ENCODE results near the gene GATAD2A. TPM values are rescaled to one million over a fixed set of nuclear protein-coding genes. Genes with fewer than 3 reads are reported as not detected.

The GATAD2A gene
- total RNA-seq, 1 experiment from 2014 or later, result 38.4 TPM

DNA sequence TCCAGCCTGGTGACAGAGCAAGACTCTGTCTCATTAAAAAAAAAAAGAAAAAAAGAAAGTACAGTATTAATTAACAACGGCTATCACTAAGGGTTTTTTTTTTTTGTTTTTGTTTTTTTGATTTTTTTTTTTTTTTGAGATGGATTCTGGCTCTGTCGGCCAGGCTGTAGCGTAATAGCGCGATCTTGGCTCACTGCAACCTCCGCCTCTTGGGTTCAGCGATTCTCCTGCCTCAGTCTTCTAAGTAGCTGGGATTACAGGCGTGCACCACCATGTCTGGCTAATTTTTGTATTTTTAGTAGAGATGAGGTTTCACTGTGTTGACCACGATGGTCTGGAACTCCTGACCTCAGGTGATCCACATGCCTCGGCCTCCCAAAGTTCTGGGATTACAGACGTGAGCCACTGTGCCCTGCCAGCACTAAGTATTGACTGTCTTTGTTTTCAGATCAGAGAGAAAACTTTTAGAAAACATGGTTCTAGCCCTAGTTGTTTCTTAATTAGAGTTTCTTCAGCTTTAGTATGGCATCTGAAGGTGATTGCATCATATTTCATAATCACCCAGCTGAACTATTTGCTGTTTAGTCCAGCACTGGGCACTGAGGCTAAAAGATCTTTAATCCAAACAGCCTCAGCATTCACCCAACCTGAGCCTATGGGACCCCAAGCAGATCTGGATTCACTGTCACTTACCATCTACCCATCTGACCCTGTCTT, 2.7 kb upstream of the GATAD2A start:
- H3K9me3 ChIP-seq (ENCODE audit: low read length), result no peaks in the 10 kb centered on the region
- H3K4me2 ChIP-seq (ENCODE audit: low read depth, low read length, poor library complexity, severe bottlenecking), result no peak overlapping the region
- H3K9ac ChIP-seq (ENCODE audit: low read length), result no peak overlapping the region
- H3K4me1 ChIP-seq (ENCODE audit: low read length), result peaks cover 21% of the 10 kb centered on the region
- H4K20me1 ChIP-seq (ENCODE audit: insufficient read depth, low read depth, low read length), result peaks cover 25% of the 10 kb centered on the region
- no peak overlapping the region for H3K27ac ChIP-seq (ENCODE audit: low read length)
- no peak overlapping the region for H3K4me3 ChIP-seq (ENCODE audit: low read length)
- H2AFZ ChIP-seq (ENCODE audit: low read length), result no peak overlapping the region
- H3K9me2 ChIP-seq (replicated peaks; ENCODE audit: insufficient read depth, low read length), result no peaks in the 10 kb centered on the region
- H3K79me2 ChIP-seq (ENCODE audit: low read length), result peaks cover 50% of the 10 kb centered on the region
- peaks cover 3% of the 10 kb centered on the region; the same call in 1 of the 2 replicates for H3K36me3 ChIP-seq (ENCODE audit: insufficient read depth, low read length)
- no peaks in the 10 kb centered on the region for H3K27me3 ChIP-seq (ENCODE audit: low read length)
- DNase-seq, result no peak

DNA sequence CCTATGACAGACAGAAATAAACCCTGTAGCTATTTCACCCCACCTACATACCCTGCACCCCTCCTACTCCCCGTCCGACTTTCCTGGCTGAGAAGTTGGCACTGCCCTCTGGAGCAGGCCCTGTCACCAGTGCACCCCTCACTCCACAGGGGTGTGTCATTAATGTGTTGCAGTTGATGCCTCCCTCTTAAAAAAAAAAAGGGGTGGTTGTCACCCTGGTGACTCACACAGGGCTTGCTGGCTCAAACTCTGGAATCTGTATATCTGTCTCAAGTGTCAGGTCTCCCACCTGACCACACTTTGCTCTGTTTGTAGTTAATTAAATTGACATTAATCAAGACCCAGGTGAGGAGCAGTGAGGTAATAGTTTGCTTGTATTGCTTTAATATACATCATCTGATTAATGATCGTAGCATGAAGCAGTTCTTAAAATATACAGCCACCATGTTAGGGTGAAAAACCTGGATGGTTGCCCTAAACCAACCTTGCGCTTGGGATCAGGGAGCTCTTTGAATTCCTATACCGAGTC, 2.0 kb upstream of the GATAD2A start:
- Histone ChIP-seq H3K4me1 (ENCODE audit: low read length) (peaks cover 27% of the 10 kb centered on the region), H3K4me3 (ENCODE audit: low read length) (no peak overlapping the region), H3K36me3 (ENCODE audit: insufficient read depth, low read length) (peaks cover 3% of the 10 kb centered on the region; the same call in 1 of the 2 replicates), H3K9ac (ENCODE audit: low read length) (no peak overlapping the region), H3K27me3 (ENCODE audit: low read length) (no peaks in the 10 kb centered on the region), H3K9me2 (replicated peaks; ENCODE audit: insufficient read depth, low read length) (no peaks in the 10 kb centered on the region), H2AFZ (ENCODE audit: low read length) (no peak overlapping the region), H4K20me1 (ENCODE audit: insufficient read depth, low read depth, low read length) (peaks cover 31% of the 10 kb centered on the region), H3K79me2 (ENCODE audit: low read length) (peaks cover 56% of the 10 kb centered on the region), H3K27ac (ENCODE audit: low read length) (no peak overlapping the region), H3K4me2 (ENCODE audit: low read depth, low read length, poor library complexity, severe bottlenecking) (no peak overlapping the region), H3K9me3 (ENCODE audit: low read length) (no peaks in the 10 kb centered on the region)
- DNase-seq, result no peak

DNA sequence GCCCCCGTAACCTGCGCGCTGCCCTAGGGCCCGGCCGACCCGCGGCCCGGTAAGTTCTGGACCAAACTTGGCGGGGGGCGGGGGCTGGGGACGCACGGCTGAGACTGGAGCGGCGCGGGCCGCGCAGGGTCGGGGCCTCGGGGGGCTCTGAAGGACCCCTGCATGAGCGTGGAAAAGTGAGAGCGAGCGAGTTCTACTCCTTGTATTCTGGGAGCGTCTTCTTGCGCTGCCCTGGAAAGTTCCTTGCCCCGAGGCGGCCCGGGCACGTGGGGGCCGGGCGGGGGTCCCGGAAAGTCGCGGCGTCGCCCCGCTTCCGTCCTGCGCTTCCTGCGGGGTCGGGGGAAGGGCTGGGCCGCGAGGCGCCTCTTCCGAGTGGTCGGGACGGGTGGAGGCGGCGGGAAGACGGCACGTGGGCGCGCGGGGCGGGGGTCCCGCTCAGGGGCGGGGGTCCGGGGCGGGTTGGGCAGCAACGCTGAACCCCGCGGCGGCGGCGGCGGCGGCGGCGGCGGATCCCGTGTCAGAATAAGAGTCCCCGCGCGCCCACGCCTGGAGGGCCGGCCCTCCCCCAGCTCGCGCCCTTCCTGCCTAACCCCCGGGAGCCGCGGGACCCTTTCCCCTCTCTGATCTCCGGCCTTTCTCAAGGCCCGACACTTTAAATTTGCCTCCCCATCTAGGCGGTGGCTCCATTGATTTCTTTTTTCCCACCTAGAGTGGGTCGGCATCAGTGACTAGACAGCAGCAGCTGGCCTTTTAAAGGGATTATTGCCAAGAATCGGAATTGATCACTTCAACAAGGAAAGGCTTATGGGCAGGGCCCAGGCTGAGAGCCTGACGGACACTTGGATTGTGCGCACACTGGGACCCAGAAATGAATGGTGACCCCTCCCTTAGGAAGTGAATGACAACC, 749 bp downstream of the GATAD2A start:
- Histone ChIP-seq H4K20me1 (ENCODE audit: insufficient read depth, low read depth, low read length) (peaks cover 56% of the 10 kb centered on the region), H3K9ac (ENCODE audit: low read length) (peak overlapping the region; percentile 91), H2AFZ (ENCODE audit: low read length) (no peak overlapping the region), H3K9me3 (ENCODE audit: low read length) (no peaks in the 10 kb centered on the region), H3K36me3 (ENCODE audit: insufficient read depth, low read length) (peaks cover 11% of the 10 kb centered on the region; the same call in 1 of the 2 replicates), H3K4me2 (ENCODE audit: low read depth, low read length, poor library complexity, severe bottlenecking) (peak overlapping the region; percentile 95), H3K4me1 (ENCODE audit: low read length) (peaks cover 42% of the 10 kb centered on the region), H3K27ac (ENCODE audit: low read length) (peak overlapping the region; percentile 60), H3K27me3 (ENCODE audit: low read length) (no peaks in the 10 kb centered on the region), H3K79me2 (ENCODE audit: low read length) (peaks cover 70% of the 10 kb centered on the region), H3K4me3 (ENCODE audit: low read length) (peak overlapping the region; percentile 89), H3K9me2 (replicated peaks; ENCODE audit: insufficient read depth, low read length) (no peaks in the 10 kb centered on the region)
- DNase-seq, result peak; percentile 71

DNA sequence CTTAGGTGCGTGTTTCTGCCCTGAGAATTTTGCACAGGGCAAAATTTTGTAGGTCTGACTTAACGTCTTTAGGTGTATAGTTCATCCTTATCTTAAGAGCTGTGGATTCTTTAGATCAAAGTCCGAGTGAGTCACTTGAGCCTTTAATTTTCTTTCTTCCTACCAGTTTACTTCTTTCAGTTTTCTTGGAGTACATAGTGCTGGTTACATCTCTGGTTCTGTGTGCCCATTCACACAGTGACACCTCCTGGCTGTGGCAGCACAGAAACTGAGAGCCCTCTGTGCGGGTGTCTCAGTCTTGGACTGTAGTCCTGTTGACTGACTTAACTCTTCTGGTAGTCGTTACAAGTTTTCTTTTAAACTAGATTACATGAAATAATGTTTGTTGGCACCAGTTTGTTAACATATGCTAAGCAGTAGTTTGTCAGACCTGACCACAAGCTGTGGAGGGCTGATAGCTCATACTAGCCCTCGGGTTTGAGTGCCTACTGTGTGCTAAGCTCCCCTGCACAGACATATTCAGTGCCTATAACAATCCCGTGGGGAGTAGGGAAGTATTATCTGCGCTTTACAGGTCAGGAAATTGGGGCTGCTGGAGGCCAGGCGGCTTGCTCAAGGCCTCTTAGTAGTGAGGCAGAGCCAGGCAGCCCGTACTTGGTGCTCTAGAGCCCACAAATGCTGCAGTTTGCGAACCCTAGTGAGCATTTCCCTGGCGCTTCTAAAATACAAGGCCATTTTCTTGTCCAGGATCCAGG, 1.6 kb downstream of the GATAD2A start:
- DNase-seq, result peak; percentile 75
- peak overlapping the region; percentile 89 for H3K4me3 ChIP-seq (ENCODE audit: low read length)

DNA sequence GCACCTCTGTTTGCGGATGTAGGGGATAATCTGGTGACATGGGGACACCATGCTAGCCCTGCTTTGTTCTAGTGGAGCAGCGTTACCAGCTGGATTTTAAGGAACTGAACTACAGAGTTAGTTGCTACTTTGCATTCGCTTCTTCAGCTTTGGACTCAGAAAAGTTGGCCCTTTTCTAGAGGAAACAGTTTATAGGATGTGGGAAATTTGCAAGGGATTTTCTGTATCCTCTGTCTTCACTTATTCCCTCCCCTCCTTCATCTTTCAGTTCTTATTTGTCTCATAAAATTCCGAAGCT, 2.1 kb downstream of the GATAD2A start:
- Histone ChIP-seq H3K4me2 (ENCODE audit: low read depth, low read length, poor library complexity, severe bottlenecking) (peak overlapping the region; percentile 95), H3K79me2 (ENCODE audit: low read length) (peaks cover 73% of the 10 kb centered on the region), H3K27ac (ENCODE audit: low read length) (peak overlapping the region; percentile 57), H3K9me3 (ENCODE audit: low read length) (no peaks in the 10 kb centered on the region), H3K9me2 (replicated peaks; ENCODE audit: insufficient read depth, low read length) (no peaks in the 10 kb centered on the region), H3K27me3 (ENCODE audit: low read length) (no peaks in the 10 kb centered on the region), H3K9ac (ENCODE audit: low read length) (peak overlapping the region; percentile 91), H3K4me1 (ENCODE audit: low read length) (peaks cover 42% of the 10 kb centered on the region), H3K4me3 (ENCODE audit: low read length) (peak overlapping the region; percentile 89), H3K36me3 (ENCODE audit: insufficient read depth, low read length) (peaks cover 16% of the 10 kb centered on the region; the same call in 1 of the 2 replicates), H4K20me1 (ENCODE audit: insufficient read depth, low read depth, low read length) (peaks cover 59% of the 10 kb centered on the region), H2AFZ (ENCODE audit: low read length) (no peak overlapping the region)
- DNase-seq, result peak; percentile 68

More for the DNA sequence above, 1.6 kb downstream of the GATAD2A start:
- Histone ChIP-seq H3K36me3 (ENCODE audit: insufficient read depth, low read length) (peaks cover 16% of the 10 kb centered on the region; the same call in 1 of the 2 replicates), H2AFZ (ENCODE audit: low read length) (no peak overlapping the region), H3K9me3 (ENCODE audit: low read length) (no peaks in the 10 kb centered on the region), H3K4me1 (ENCODE audit: low read length) (peaks cover 42% of the 10 kb centered on the region), H3K9ac (ENCODE audit: low read length) (peak overlapping the region; percentile 91), H3K27ac (ENCODE audit: low read length) (peak overlapping the region; percentile 57), H3K79me2 (ENCODE audit: low read length) (peaks cover 69% of the 10 kb centered on the region), H3K9me2 (replicated peaks; ENCODE audit: insufficient read depth, low read length) (no peaks in the 10 kb centered on the region), H3K4me2 (ENCODE audit: low read depth, low read length, poor library complexity, severe bottlenecking) (peak overlapping the region; percentile 95), H3K27me3 (ENCODE audit: low read length) (no peaks in the 10 kb centered on the region), H4K20me1 (ENCODE audit: insufficient read depth, low read depth, low read length) (peaks cover 56% of the 10 kb centered on the region)

DNA sequence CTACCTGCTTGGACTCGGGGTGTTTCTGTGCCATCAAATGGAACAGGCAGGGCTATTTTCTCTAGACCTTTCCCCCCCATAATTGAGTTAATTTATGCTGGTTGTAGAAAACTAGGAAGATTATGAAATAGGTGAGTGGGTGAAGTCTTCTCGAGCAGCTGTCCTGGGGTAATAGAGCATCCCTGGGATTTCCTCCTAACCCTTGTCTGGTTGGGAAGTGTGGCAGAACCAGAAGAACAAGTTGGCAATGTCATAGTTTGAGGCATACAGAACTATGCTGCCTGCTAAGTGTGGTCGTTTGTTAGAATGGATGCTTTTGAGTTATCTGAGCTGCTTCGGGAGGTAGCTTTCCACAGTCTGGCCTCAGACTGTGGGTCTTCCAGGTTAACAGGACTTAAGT, 3.7 kb downstream of the GATAD2A start:
- H4K20me1 ChIP-seq (ENCODE audit: insufficient read depth, low read depth, low read length), result peaks cover 64% of the 10 kb centered on the region
- peaks cover 16% of the 10 kb centered on the region; the same call in 1 of the 2 replicates for H3K36me3 ChIP-seq (ENCODE audit: insufficient read depth, low read length)
- 0 out of 2 replicates have a peak overlapping the region, but pooled peaks have one; percentile 17 for H3K9ac ChIP-seq (ENCODE audit: low read length)
- peak overlapping the region; percentile 95 for H3K4me2 ChIP-seq (ENCODE audit: low read depth, low read length, poor library complexity, severe bottlenecking)
- peaks cover 42% of the 10 kb centered on the region for H3K4me1 ChIP-seq (ENCODE audit: low read length)
- H3K9me3 ChIP-seq (ENCODE audit: low read length), result no peaks in the 10 kb centered on the region
- peaks cover 80% of the 10 kb centered on the region for H3K79me2 ChIP-seq (ENCODE audit: low read length)
- no peak for DNase-seq
- no peaks in the 10 kb centered on the region for H3K27me3 ChIP-seq (ENCODE audit: low read length)
- H2AFZ ChIP-seq (ENCODE audit: low read length), result no peak overlapping the region
- H3K27ac ChIP-seq (ENCODE audit: low read length), result no peak overlapping the region
- no peaks in the 10 kb centered on the region for H3K9me2 ChIP-seq (replicated peaks; ENCODE audit: insufficient read depth, low read length)
- H3K4me3 ChIP-seq (ENCODE audit: low read length), result no peak overlapping the region

DNA sequence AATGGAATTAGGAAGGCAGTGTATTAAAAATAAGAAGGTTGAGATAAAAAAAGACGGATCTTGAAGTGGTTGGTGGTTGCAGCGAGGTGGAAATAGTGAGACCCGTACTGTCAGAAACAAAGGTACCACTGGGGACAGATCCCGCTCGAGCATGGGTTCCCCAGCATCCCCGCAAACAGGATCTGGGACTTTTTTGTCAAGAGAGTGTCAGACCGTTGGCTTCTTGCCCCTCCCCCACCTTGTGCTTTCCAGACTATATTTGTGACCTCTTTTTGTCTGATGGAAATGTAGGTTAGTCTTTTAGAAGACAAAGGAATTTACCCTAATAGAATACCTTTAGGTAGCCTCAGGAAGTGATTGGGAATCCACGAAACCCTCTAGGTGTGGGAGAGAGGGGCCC, 4.2 kb downstream of the GATAD2A start:
- Histone ChIP-seq H3K4me1 (ENCODE audit: low read length) (peaks cover 42% of the 10 kb centered on the region), H3K9me2 (replicated peaks; ENCODE audit: insufficient read depth, low read length) (no peaks in the 10 kb centered on the region), H2AFZ (ENCODE audit: low read length) (no peak overlapping the region), H3K4me2 (ENCODE audit: low read depth, low read length, poor library complexity, severe bottlenecking) (peak overlapping the region; percentile 95), H3K36me3 (ENCODE audit: insufficient read depth, low read length) (peaks cover 16% of the 10 kb centered on the region; the same call in 1 of the 2 replicates), H3K27me3 (ENCODE audit: low read length) (no peaks in the 10 kb centered on the region), H3K79me2 (ENCODE audit: low read length) (peaks cover 84% of the 10 kb centered on the region), H3K9ac (ENCODE audit: low read length) (no peak overlapping the region), H4K20me1 (ENCODE audit: insufficient read depth, low read depth, low read length) (peaks cover 64% of the 10 kb centered on the region), H3K9me3 (ENCODE audit: low read length) (no peaks in the 10 kb centered on the region), H3K27ac (ENCODE audit: low read length) (no peak overlapping the region), H3K4me3 (ENCODE audit: low read length) (no peak overlapping the region)
- no peak for DNase-seq

All from Karpas-422 (cell line).